GM12891 (cell line): ENCODE results near the gene PIKFYVE.

Experiments used
- PAX5 ChIP-seq: IDR thresholded peaks from 2 replicates; pipeline ENCODE4 v1.6.1; 2011; ENCODE audit warnings: low read length, moderate library complexity, mild to moderate bottlenecking; ENCODE audit not compliant: insufficient read depth, severe bottlenecking
- POLR2A ChIP-seq: IDR thresholded peaks from 2 replicates; pipeline ENCODE4 v1.6.1; 2011; ENCODE audit warnings: low read depth, low read length, control low read depth
- POLR2AphosphoS5 ChIP-seq: IDR thresholded peaks from 2 replicates; pipeline ENCODE4 v1.6.1; 2011; ENCODE audit warnings: low read depth, low read length, control low read depth
- SPI1 ChIP-seq: IDR thresholded peaks from 2 replicates; pipeline ENCODE4 v1.6.1; 2011; ENCODE audit warnings: low read depth, low read length, control low read depth
- TAF1 ChIP-seq: IDR thresholded peaks from 2 replicates; pipeline ENCODE4 v1.6.1; 2011; ENCODE audit warnings: low read depth, low read length, control low read depth

DNA sequence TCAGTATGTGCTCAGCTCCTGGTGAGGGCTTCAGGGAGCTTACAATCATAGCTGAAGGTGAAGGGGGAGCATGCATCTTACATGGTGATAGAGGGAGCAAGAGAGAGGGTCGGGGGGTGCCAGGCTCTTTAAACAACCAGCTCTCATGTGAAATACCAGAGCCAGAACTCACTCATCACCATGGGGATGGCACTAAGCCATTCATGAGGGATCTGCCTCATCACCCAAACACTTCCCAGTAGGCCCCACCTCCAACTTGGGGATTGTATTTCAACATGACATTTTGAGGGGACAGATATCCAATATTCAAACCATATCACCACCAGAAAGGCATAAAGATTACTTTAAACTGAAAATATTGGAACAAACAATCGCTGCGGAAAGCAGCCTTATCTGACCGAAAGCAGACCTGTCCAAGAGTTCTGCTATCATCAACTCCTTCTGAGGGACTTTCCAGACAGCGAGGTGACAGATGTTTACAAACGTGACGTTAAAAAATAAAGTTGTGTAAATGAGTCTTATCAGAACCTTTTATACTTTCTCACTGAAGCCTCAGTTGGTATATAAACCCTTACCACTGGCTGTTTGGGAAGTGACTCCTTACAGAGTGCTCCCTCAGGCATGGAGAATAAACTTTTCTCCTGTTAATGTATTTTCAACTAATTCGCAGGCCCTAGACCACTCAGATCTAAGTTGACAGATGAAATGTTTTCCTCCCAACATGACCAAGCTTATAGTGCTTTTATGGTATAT lies 105.0 kb downstream of the PIKFYVE start:
- TF ChIP-seq POLR2A, result no peak
- no peak for TF ChIP-seq POLR2AphosphoS5
- no peak for TF ChIP-seq TAF1
- TF ChIP-seq PAX5, result no peak
- no peak for TF ChIP-seq SPI1
